Measurements from ENCODE around the gene PI4K2A. TPM values are rescaled to one million over a fixed set of nuclear protein-coding genes. Genes with fewer than 3 reads are reported as not detected.

PI4K2A gene
- total and polyA plus RNA-seq, 2 donors (not counting 3 experiments of a cell fraction or from before 2014, with no cell fraction given), result 20.4 to 24.6 TPM

DNA sequence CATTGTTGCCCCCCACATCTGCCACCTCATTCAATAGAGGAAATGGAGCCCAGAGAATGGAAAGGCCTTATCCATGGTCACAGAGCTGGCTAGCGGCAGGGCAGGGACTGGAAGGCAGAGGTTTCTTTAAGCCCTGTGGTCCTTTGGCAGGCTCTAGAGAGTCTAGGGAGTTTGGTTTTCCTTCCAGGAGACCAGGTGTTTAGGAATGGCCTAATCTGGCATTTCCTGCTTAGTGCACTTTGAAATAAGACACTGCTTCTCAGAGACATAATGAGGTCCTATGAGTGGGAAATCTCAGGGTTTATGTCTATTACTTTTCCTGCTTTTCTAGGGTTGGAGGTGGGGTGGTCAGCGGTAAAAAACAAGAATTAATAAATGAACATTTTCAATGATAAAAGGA lies 79.1 kb downstream of the PI4K2A start:
- Histone ChIP-seq H3K27me3 (ENCODE audit: control insufficient read depth in 2 of 2, insufficient read depth in 2 of 2, low read length in 2 of 2) (no peaks in the 10 kb centered on the region), H3K27ac (ENCODE audit: insufficient read depth, low read depth, low read length) (no peak overlapping the region), H3K9me1 (replicated peaks; ENCODE audit: control insufficient read depth, extremely low read depth, insufficient read depth, low read length) (no peaks in the 10 kb centered on the region), H3K4me3 (replicated peaks in 1 of 3; ENCODE audit: insufficient read depth in 1 of 3, low read depth in 1 of 3, low read length in 3 of 3) (no peak overlapping the region), H3K4me2 (ENCODE audit: insufficient read depth, low read length) (no peak overlapping the region), H3K36me3 (ENCODE audit: control insufficient read depth in 2 of 2, extremely low read depth in 1 of 2, insufficient read depth in 2 of 2, low read length in 2 of 2) (peaks cover 0 to 16% of the 10 kb centered on the region in 2 experiments), H3K79me2 (ENCODE audit: control insufficient read depth, insufficient read depth, low read length) (peaks cover 26% of the 10 kb centered on the region), H3K9ac (replicated peaks; ENCODE audit: extremely low read depth, insufficient read depth, low read length) (no peak overlapping the region), H3K4me1 (ENCODE audit: control insufficient read depth, extremely low read depth, insufficient read depth, low read length) (peaks cover 18% of the 10 kb centered on the region), H2AFZ (ENCODE audit: low read depth, low read length) (no peak overlapping the region), H3K9me3 (replicated peaks; ENCODE audit: control insufficient read depth, insufficient read depth, low read length) (no peaks in the 10 kb centered on the region), H4K20me1 (replicated peaks; ENCODE audit: control insufficient read depth, extremely low read depth, insufficient read depth, low read length) (no peaks in the 10 kb centered on the region)
- FAIRE-seq (no peak), DNase-seq (ENCODE audit: low read depth, low spot score) (no peak)
- dilution Hi-C loops (cut with MboI; ENCODE audit: extremely low pct_ligation_motif_present, low sequenced_read_pairs), result no loop called here
- intact Hi-C loops (cut with micrococcal nuclease), result no loop called here
- BruUV-seq (replicated peaks), result no TSS peak
- ChIA-PET CTCF (interaction anchor here (21.8 kb wide), 1 partner anchor 10 kb away, joined by 863 read pairs; the partner anchor contains the start of gene MARVELD1), POLR2A (no interaction called here)
- TF ChIP-seq EZH2 (IDR thresholded peaks at IDR 0.05; ENCODE audit: borderline replicate concordance, low read depth, low read length, severe bottlenecking) (no peak), JUN (IDR thresholded peaks at IDR 0.05; ENCODE audit: borderline replicate concordance, insufficient read depth, insufficient read length, low read depth) (no peak), GATA2 (IDR thresholded peaks at IDR 0.05; ENCODE audit: insufficient read depth, insufficient read length, low read depth, low read length) (no peak), POLR2A (IDR thresholded peaks at IDR 0.05; ENCODE audit: low read depth, low read length) (no peak)
- TF ChIP-seq, protein P1, sequence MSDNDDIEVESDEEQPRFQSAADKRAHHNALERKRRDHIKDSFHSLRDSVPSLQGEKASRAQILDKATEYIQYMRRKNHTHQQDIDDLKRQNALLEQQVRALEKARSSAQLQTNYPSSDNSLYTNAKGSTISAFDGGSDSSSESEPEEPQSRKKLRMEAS (IDR thresholded peaks at IDR 0.05; ENCODE audit: insufficient read depth, insufficient read length), result no peak

GRCh38 chr10:97721871-97722780 lies 81.7 kb downstream of the PI4K2A start:
- no peak overlapping the region for H2AFZ ChIP-seq (ENCODE audit: low read depth, low read length)
- intact Hi-C loops (cut with micrococcal nuclease), result no loop called here
- no peaks in the 10 kb centered on the region for H4K20me1 ChIP-seq (replicated peaks; ENCODE audit: control insufficient read depth, extremely low read depth, insufficient read depth, low read length)
- peaks cover 0 to 14% of the 10 kb centered on the region in 2 experiments for H3K36me3 ChIP-seq (ENCODE audit: control insufficient read depth in 2 of 2, extremely low read depth in 1 of 2, insufficient read depth in 2 of 2, low read length in 2 of 2)
- no peaks in the 10 kb centered on the region for H3K9me1 ChIP-seq (replicated peaks; ENCODE audit: control insufficient read depth, extremely low read depth, insufficient read depth, low read length)
- H3K79me2 ChIP-seq (ENCODE audit: control insufficient read depth, insufficient read depth, low read length), result peaks cover 4% of the 10 kb centered on the region
- H3K27ac ChIP-seq (ENCODE audit: insufficient read depth, low read depth, low read length), result no peak overlapping the region
- ChIA-PET POLR2A (no interaction called here), CTCF (interaction anchor here (2.4 to 21.8 kb wide), 2 partner anchors 12 to 35 kb away, joined by 10 to 863 read pairs; partner anchors contain the start of genes AVPI1 and MARVELD1)
- dilution Hi-C loops (cut with MboI; ENCODE audit: extremely low pct_ligation_motif_present, low sequenced_read_pairs), result no loop called here
- no peaks in the 10 kb centered on the region for H3K9me3 ChIP-seq (replicated peaks; ENCODE audit: control insufficient read depth, insufficient read depth, low read length)
- H3K4me1 ChIP-seq (ENCODE audit: control insufficient read depth, extremely low read depth, insufficient read depth, low read length), result peaks cover 8% of the 10 kb centered on the region
- TF ChIP-seq, protein P1 (IDR thresholded peaks at IDR 0.05; ENCODE audit: insufficient read depth, insufficient read length), result no peak
- no peak for TF ChIP-seq FOS (IDR thresholded peaks at IDR 0.05; ENCODE audit: borderline replicate concordance, insufficient read depth, low read length)
- TF ChIP-seq POLR2AphosphoS5 (IDR thresholded peaks at IDR 0.05; ENCODE audit: insufficient read depth, low read depth, low read length), result no peak
- no peak for TF ChIP-seq CTCF (IDR thresholded peaks at IDR 0.05; ENCODE audit: extremely low read depth in 1 of 2, insufficient read depth in 1 of 2, low read depth in 1 of 2, low read length in 2 of 2)
- TF ChIP-seq EZH2 (IDR thresholded peaks at IDR 0.05; ENCODE audit: borderline replicate concordance, low read depth, low read length, severe bottlenecking), result no peak
- TF ChIP-seq POLR2A (IDR thresholded peaks at IDR 0.05; ENCODE audit: low read depth, low read length), result no peak
- TF ChIP-seq JUN (IDR thresholded peaks at IDR 0.05; ENCODE audit: borderline replicate concordance, insufficient read depth, insufficient read length, low read depth), result no peak
- TF ChIP-seq MYC (IDR thresholded peaks at IDR 0.05; ENCODE audit: low read depth, low read length), result no peak
- no peak for TF ChIP-seq GATA2 (IDR thresholded peaks at IDR 0.05; ENCODE audit: insufficient read depth, insufficient read length, low read depth, low read length)
- no TSS peak for BruUV-seq (replicated peaks)
- H3K9ac ChIP-seq (replicated peaks; ENCODE audit: extremely low read depth, insufficient read depth, low read length), result no peak overlapping the region
- no peak overlapping the region for H3K4me2 ChIP-seq (ENCODE audit: insufficient read depth, low read length)
- no peak for FAIRE-seq
- no peaks in the 10 kb centered on the region for H3K27me3 ChIP-seq (ENCODE audit: control insufficient read depth in 2 of 2, insufficient read depth in 2 of 2, low read length in 2 of 2)
- DNase-seq (ENCODE audit: low read depth, low spot score), result no peak
- H3K4me3 ChIP-seq (replicated peaks in 1 of 3; ENCODE audit: insufficient read depth in 1 of 3, low read depth in 1 of 3, low read length in 3 of 3), result no peak overlapping the region

All from endothelial cell of umbilical vein (primary cell).